Right lobe of liver (tissue), 6 donors: ENCODE results near the gene FARS2. TPM values are rescaled to one million over a fixed set of nuclear protein-coding genes. Genes with fewer than 3 reads are reported as not detected.
"Not testable (repeated sequence)": the region's sequence is repeated elsewhere in the genome, so short reads cannot be mapped to it uniquely, and the experiment has no call there.

Source experiments
- ATAC-seq, 4 donors: fragments of 200-7000 bp; cut with Tn5 transposase; one replicate each; pipeline ENCODE4 v1.9.1; 2020; ENCODE audit warnings: mild to moderate bottlenecking in 4 of 4, moderate library complexity in 4 of 4
- DNase-seq, 3 donors: peaks; one replicate each; pipeline ENCODE4 v3.0.0-alpha.2; 2020
- H3K27ac ChIP-seq, 3 donors: fragments of 200-600 bp; one replicate each; pipeline ENCODE4 v1.8.0; 2022
- H3K27me3 ChIP-seq, 2 donors: fragments of 200-600 bp; one replicate each; pipeline ENCODE4 v1.8.0; 2022
- H3K36me3 ChIP-seq, 4 donors: fragments of 200-600 bp; sonication (generic) in 1 of 4; one replicate each; pipeline versions ENCODE4 v1.5.1 to v1.8.0; 2017 to 2022; ENCODE audit warnings: control low read depth in 1 of 4
- H3K4me1 ChIP-seq, 4 donors: fragments of 200-600 bp; sonication (generic) in 1 of 4; one replicate each; pipeline versions ENCODE4 v1.5.1 to v1.8.0; 2017 to 2022; ENCODE audit warnings: control low read depth in 1 of 4
- H3K4me3 ChIP-seq, 3 donors: fragments of 200-600 bp; one replicate each; pipeline ENCODE4 v1.8.0; 2022
- H3K9me3 ChIP-seq, 4 donors: fragments of 200-600 bp; sonication (generic) in 1 of 4; one replicate each; pipeline versions ENCODE4 v1.5.1 to v1.8.0; 2017 to 2022; ENCODE audit warnings: control low read depth in 1 of 4
- CTCF ChIP-seq, 4 donors: fragments of 200-600 bp in 3 of 4; fragments of 450-650 bp in 1 of 4; IDR thresholded peaks; one replicate each; pipeline versions ENCODE4 v1.5.1 to v1.8.0; 2016 to 2022; ENCODE audit warnings: antibody characterized with exemption in 4 of 4, mild to moderate bottlenecking in 2 of 4
- POLR2A ChIP-seq: fragments of 450-650 bp; IDR thresholded peaks from one replicate; pipeline ENCODE4 v1.6.1; 2017; ENCODE audit warnings: antibody characterized with exemption, mild to moderate bottlenecking
- WGBS: methylation state at CpG from one replicate; pipeline ENCODE4 v1.1.6; 2018; ENCODE audit warnings: low coverage, low lambda C conversion rate; ENCODE audit not compliant: insufficient coverage; ENCODE audit errors: missing lambda C conversion rate; 5-methylcytosine and 5-hydroxymethylcytosine counted together
- intact Hi-C, 2 donors: fragments of 100-400 bp; cut with DNase I; formaldehyde crosslinking; loops; one replicate each; pipeline versions ENCODE4 v1.11.2 to v1.14.1; 2022
- total RNA-seq, 6 experiments: library from RNA; depleted of rRNA in 2 of 6; stranded (reverse); fragments of >200 nt in 2 of 6; fragmentation: NEBNext Ultra II Directional in 3 of 6; extraction: Animal tissue kit (Norgen Biotek cat#: 25700) in 3 of 6; gene quantifications; one replicate each; pipeline versions ENCODE4 v1.1.0 to v1.2.4, GENCODE V29; 2016 to 2023
- donor health status: DM: no; HTN: yes; CAD: no.
- donor health status: DM: no; HTN: no; CAD: no.
- donor health status: DM: no; HTN: no; CAD: no.
- donor health status: DM: no; HTN: yes; CAD: no.
- donor health status: DM: no; HTN: yes; CAD: no.

FARS2 gene
- total RNA-seq, 6 experiments from 2014 or later = 7.2 to 12.9 (median 11.7) TPM

GRCh38 chr6:5653801-5654200 is 392.5 kb downstream of the FARS2 start:
- no peak overlapping the region for H3K4me3 ChIP-seq
- no peak for TF ChIP-seq POLR2A
- no peak for TF ChIP-seq CTCF (IDR thresholded peaks at IDR 0.05)
- ATAC-seq (no peak), DNase-seq (no peak)
- WGBS = 94% methylated on average over 2 of the region's 5 CpGs
- no peaks in the 10 kb centered on the region for H3K9me3 ChIP-seq
- H3K36me3 ChIP-seq = no peaks in the 10 kb centered on the region
- intact Hi-C loops = no loop called here
- H3K27me3 ChIP-seq = no peaks in the 10 kb centered on the region
- H3K4me1 ChIP-seq = no peaks in the 10 kb centered on the region
- H3K27ac ChIP-seq = no peak overlapping the region

- 77% methylated on average over 2 of the region's 3 CpGs for WGBS
- Histone ChIP-seq H3K27ac (no peak overlapping the region), H3K36me3 (no peaks in the 10 kb centered on the region), H3K9me3 (no peaks in the 10 kb centered on the region), H3K27me3 (no peaks in the 10 kb centered on the region), H3K4me1 (no peaks in the 10 kb centered on the region), H3K4me3 (no peak overlapping the region)
- TF ChIP-seq CTCF (IDR thresholded peaks at IDR 0.05) = no peak
- TF ChIP-seq POLR2A = no peak
- intact Hi-C loops = no loop called here
- ATAC-seq (no peak), DNase-seq (no peak)
Measured at GRCh38 chr6:5656226-5656625, 394.9 kb downstream of the FARS2 start.

DNA sequence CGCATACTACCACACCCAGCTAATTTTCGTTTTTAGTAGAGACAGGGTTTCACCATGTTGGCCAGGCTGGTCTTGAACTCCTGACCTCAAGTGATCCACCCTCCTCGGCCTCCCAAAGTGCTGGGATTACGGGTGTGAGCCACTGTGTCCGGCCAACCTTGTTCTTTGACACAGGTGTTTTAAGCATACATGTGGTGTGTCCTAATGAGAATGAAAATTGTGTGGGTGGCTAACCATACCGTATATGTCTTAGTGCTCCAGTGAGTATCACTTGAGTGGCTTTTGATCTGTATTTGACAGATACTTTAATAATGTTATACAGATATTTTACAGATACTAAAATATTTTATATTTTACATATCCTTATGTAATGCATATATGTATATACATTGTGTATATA is 395.4 kb downstream of the FARS2 start:
- H3K9me3 ChIP-seq, H3K4me3 ChIP-seq, H3K4me1 ChIP-seq, H3K27me3 ChIP-seq, DNase-seq, H3K36me3 ChIP-seq, H3K27ac ChIP-seq, intact Hi-C loops, ATAC-seq: not testable (repeated sequence)
- 100% methylated on average over 5 of the region's 6 CpGs for WGBS

DNA sequence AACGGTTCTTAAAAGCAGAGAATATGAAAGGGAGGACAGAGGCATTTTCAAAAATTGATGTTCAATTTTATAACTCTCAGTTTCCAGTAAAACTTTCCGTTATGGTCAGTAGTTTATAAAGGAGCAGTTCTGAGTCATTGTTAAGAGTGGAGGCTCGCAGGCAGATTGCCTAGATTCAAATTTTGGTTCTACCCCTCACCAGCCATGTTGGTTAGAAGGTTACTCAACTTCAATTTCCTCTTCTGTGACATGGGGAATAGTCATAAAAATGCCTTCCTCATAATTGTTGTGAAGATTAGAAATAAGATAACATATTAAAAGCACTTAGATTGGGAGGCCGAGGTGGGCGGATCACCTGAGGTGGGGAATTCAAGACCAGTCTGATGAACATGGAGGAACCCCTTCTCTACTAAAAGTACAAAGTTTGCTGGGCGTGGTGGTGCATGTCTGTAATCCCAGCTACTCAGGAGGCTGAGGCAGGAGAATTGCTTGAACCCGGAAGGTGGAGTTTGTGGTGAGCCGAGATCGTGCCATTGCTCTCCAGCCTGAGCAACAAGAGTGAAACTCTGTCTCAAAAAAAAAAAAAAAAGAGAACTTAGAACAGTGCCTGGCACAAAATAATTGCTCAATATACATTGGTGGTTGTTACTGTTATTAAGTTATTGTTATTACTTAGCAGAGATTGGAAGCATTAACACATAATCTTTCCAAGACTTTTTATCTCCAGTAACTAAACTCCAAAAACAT is 396.5 kb downstream of the FARS2 start:
- no peak overlapping the region for H3K4me3 ChIP-seq
- 85% methylated on average over 8 of the region's 9 CpGs for WGBS
- no peaks in the 10 kb centered on the region for H3K27me3 ChIP-seq
- H3K27ac ChIP-seq = no peak overlapping the region
- intact Hi-C loops = no loop called here
- TF ChIP-seq POLR2A (no peak), CTCF (IDR thresholded peaks at IDR 0.05) (no peak)
- DNase-seq = no peak
- ATAC-seq = peak in 1 of 4 donors; percentile 23
- H3K9me3 ChIP-seq = no peaks in the 10 kb centered on the region
- no peaks in the 10 kb centered on the region for H3K36me3 ChIP-seq
- H3K4me1 ChIP-seq = no peaks in the 10 kb centered on the region

GRCh38 chr6:5659467-5659866 is 398.2 kb downstream of the FARS2 start:
- no peaks in the 10 kb centered on the region for H3K27me3 ChIP-seq
- H3K27ac ChIP-seq = no peak overlapping the region
- no peaks in the 10 kb centered on the region for H3K4me1 ChIP-seq
- intact Hi-C loops = no loop called here
- no peak for ATAC-seq
- no peaks in the 10 kb centered on the region for H3K36me3 ChIP-seq
- no peak for TF ChIP-seq POLR2A
- TF ChIP-seq CTCF (IDR thresholded peaks at IDR 0.05) = no peak
- H3K4me3 ChIP-seq = no peak overlapping the region
- no peak for DNase-seq
- H3K9me3 ChIP-seq = no peaks in the 10 kb centered on the region
